Measurements from ENCODE around the gene HSPA1A. TPM values are rescaled to one million over a fixed set of nuclear protein-coding genes. Genes with fewer than 3 reads are reported as not detected.
"Not testable (repeated sequence)": the region's sequence is repeated elsewhere in the genome, so short reads cannot be mapped to it uniquely, and the experiment has no call there.

The HSPA1A gene
- total and polyA plus RNA-seq, 4 donors = 90.6 to 1,149 (median 139) TPM

GRCh38 chr6:31796993-31797385 is 18.4 kb upstream of the HSPA1A start:
- Histone ChIP-seq H3K9ac (ENCODE audit: insufficient read depth in 1 of 2, low read length in 2 of 2) (no peak overlapping the region), H3K27me3 (ENCODE audit: control insufficient read depth in 3 of 3, insufficient read depth in 3 of 3, low read length in 2 of 3) (no peaks in the 10 kb centered on the region), H3K27ac (ENCODE audit: low read depth in 1 of 2, low read length in 1 of 2) (no peak overlapping the region), H3K4me3 (no peak overlapping the region), H3K36me3 (ENCODE audit: control insufficient read depth in 4 of 4, insufficient read depth in 4 of 4, low read length in 4 of 4) (peaks cover 0 to 12% (median 10%) of the 10 kb centered on the region in 4 donors), H3K9me3 (ENCODE audit: control insufficient read depth in 4 of 4, insufficient read depth in 3 of 4, low read length in 3 of 4) (no peaks in the 10 kb centered on the region), H3K4me1 (ENCODE audit: control insufficient read depth in 5 of 5, insufficient read depth in 5 of 5, low read length in 5 of 5) (peaks cover 0 to 13% (median 5%) of the 10 kb centered on the region in 5 donors)
- 86 to 87% methylated on average over 2 of the region's 2 CpGs for WGBS, 2 donors
- DNase-seq (no peak), ATAC-seq (ENCODE audit: insufficient read depth, low FRiP score) (no peak)
- TF ChIP-seq CTCF (IDR thresholded peaks at IDR 0.05; ENCODE audit: control extremely low read depth, extremely low read depth) = no peak

- H3K36me3 ChIP-seq (ENCODE audit: control insufficient read depth in 4 of 4, insufficient read depth in 4 of 4, low read length in 4 of 4) = peaks cover 0 to 12% (median 7%) of the 10 kb centered on the region in 4 donors
- no peak overlapping the region for H3K27ac ChIP-seq (ENCODE audit: low read depth in 1 of 2, low read length in 1 of 2)
- H3K27me3 ChIP-seq (ENCODE audit: control insufficient read depth in 3 of 3, insufficient read depth in 3 of 3, low read length in 2 of 3) = no peaks in the 10 kb centered on the region
- ATAC-seq (ENCODE audit: insufficient read depth, low FRiP score) (no peak), DNase-seq (peak in 1 of 3 donors; percentile 20)
- no peak overlapping the region for H3K9ac ChIP-seq (ENCODE audit: insufficient read depth in 1 of 2, low read length in 2 of 2)
- 24 to 31% methylated on average over 5 of the region's 5 CpGs for WGBS, 2 donors
- H3K4me1 ChIP-seq (ENCODE audit: control insufficient read depth in 5 of 5, insufficient read depth in 5 of 5, low read length in 5 of 5) = peaks cover 0 to 13% (median 5%) of the 10 kb centered on the region in 5 donors
- H3K4me3 ChIP-seq = no peak overlapping the region
- no peaks in the 10 kb centered on the region for H3K9me3 ChIP-seq (ENCODE audit: control insufficient read depth in 4 of 4, insufficient read depth in 3 of 4, low read length in 3 of 4)
- no peak for TF ChIP-seq CTCF (IDR thresholded peaks at IDR 0.05; ENCODE audit: control extremely low read depth, extremely low read depth)
Measured at GRCh38 chr6:31797588-31797987, 17.8 kb upstream of the HSPA1A start.

- Histone ChIP-seq H3K4me1 (ENCODE audit: control insufficient read depth in 5 of 5, insufficient read depth in 5 of 5, low read length in 5 of 5) (peaks cover 0 to 4% (median 0%) of the 10 kb centered on the region in 5 donors), H3K27me3 (ENCODE audit: control insufficient read depth in 3 of 3, insufficient read depth in 3 of 3, low read length in 2 of 3) (no peaks in the 10 kb centered on the region), H3K4me3 (no peak overlapping the region), H3K36me3 (ENCODE audit: control insufficient read depth in 4 of 4, insufficient read depth in 4 of 4, low read length in 4 of 4) (peaks cover 0 to 12% (median 5%) of the 10 kb centered on the region in 4 donors), H3K9ac (ENCODE audit: insufficient read depth in 1 of 2, low read length in 2 of 2) (no peak overlapping the region), H3K27ac (ENCODE audit: low read depth in 1 of 2, low read length in 1 of 2) (no peak overlapping the region), H3K9me3 (ENCODE audit: control insufficient read depth in 4 of 4, insufficient read depth in 3 of 4, low read length in 3 of 4) (no peaks in the 10 kb centered on the region)
- ATAC-seq (ENCODE audit: insufficient read depth, low FRiP score) (no peak), DNase-seq (no peak)
- 86 to 96% methylated on average over 12 of the region's 12 CpGs for WGBS, 2 donors
- no peak for TF ChIP-seq CTCF (IDR thresholded peaks at IDR 0.05; ENCODE audit: control extremely low read depth, extremely low read depth)
Measured at GRCh38 chr6:31799781-31800180, 15.6 kb upstream of the HSPA1A start.

- H3K27ac ChIP-seq (ENCODE audit: low read depth in 1 of 2, low read length in 1 of 2); H3K4me3 ChIP-seq; H3K9ac ChIP-seq (ENCODE audit: insufficient read depth in 1 of 2, low read length in 2 of 2); H3K4me1 ChIP-seq (ENCODE audit: control insufficient read depth in 5 of 5, insufficient read depth in 5 of 5, low read length in 5 of 5); H3K9me3 ChIP-seq (ENCODE audit: control insufficient read depth in 4 of 4, insufficient read depth in 3 of 4, low read length in 3 of 4); DNase-seq; H3K27me3 ChIP-seq (ENCODE audit: control insufficient read depth in 3 of 3, insufficient read depth in 3 of 3, low read length in 2 of 3); ATAC-seq (ENCODE audit: insufficient read depth, low FRiP score): not testable (repeated sequence)
- WGBS, 2 donors = 91 to 96% methylated on average over 8 of the region's 8 CpGs
- H3K36me3 ChIP-seq (ENCODE audit: control insufficient read depth in 4 of 4, insufficient read depth in 4 of 4, low read length in 4 of 4) = peaks cover 0 to 12% (median 5%) of the 10 kb centered on the region in 4 donors
Measured at GRCh38 chr6:31801031-31801927, 14.1 kb upstream of the HSPA1A start.

Data from lung (tissue), 12 donors.